Uterus (tissue), 4 donors: ENCODE data around the gene MSN. TPM values are rescaled to one million over a fixed set of nuclear protein-coding genes. Genes with fewer than 3 reads are reported as not detected.

Source experiments
- DNase-seq, 2 donors: peaks; one replicate each; pipeline ENCODE4 v3.0.0-alpha.2; 2019 to 2020
- H3K27ac ChIP-seq, 2 donors: fragments of 200-600 bp; sonication (generic); 1 replicate in 1 of 2; 2 replicates in 1 of 2; pipeline ENCODE4 v1.5.1; 2016 to 2018
- H3K27me3 ChIP-seq, 2 donors: fragments of 200-600 bp; sonication (generic); one replicate each; pipeline ENCODE4 v1.5.1; 2018 to 2019; ENCODE audit warnings: control low read depth in 1 of 2
- H3K36me3 ChIP-seq, 2 donors: fragments of 200-600 bp; sonication (generic); one replicate each; pipeline ENCODE4 v1.5.1; 2019; ENCODE audit warnings: control low read depth in 1 of 2
- H3K4me1 ChIP-seq, 2 donors: fragments of 200-600 bp; sonication (generic); one replicate each; pipeline ENCODE4 v1.5.1; 2018 to 2019; ENCODE audit warnings: control low read depth in 1 of 2
- H3K4me3 ChIP-seq, 2 donors: fragments of 200-600 bp; sonication (generic); 1 replicate in 1 of 2; 2 replicates in 1 of 2; pipeline ENCODE4 v1.5.1; 2018 to 2019; ENCODE audit warnings: mild to moderate bottlenecking in 1 of 2
- H3K9me3 ChIP-seq, 2 donors: fragments of 200-600 bp; sonication (generic); one replicate each; pipeline ENCODE4 v1.5.1; 2019; ENCODE audit warnings: control low read depth in 1 of 2
- CTCF ChIP-seq, 4 experiments: fragments of 200-600 bp in 2 of 4; fragments of 450-650 bp in 2 of 4; sonication (generic) in 2 of 4; IDR thresholded peaks; one replicate each; pipeline ENCODE4 v1.5.1; 2016 to 2019; ENCODE audit warnings: antibody characterized with exemption in 4 of 4, mild to moderate bottlenecking in 2 of 4, moderate library complexity in 1 of 4
- POLR2A ChIP-seq, 2 donors: fragments of 450-650 bp; IDR thresholded peaks; one replicate each; pipeline ENCODE4 v1.6.1; 2016; ENCODE audit warnings: antibody characterized with exemption in 2 of 2, mild to moderate bottlenecking in 1 of 2, moderate library complexity in 1 of 2
- intact Hi-C: fragments of 100-400 bp; cut with DNase I; formaldehyde crosslinking; loops from one replicate; pipeline ENCODE4 v1.15.1; 2023; ENCODE audit warnings: low total_unique reads
- total RNA-seq, 4 donors: library from RNA; depleted of rRNA in 3 of 4; stranded (reverse); fragments of >200 nt in 3 of 4; gene quantifications; one replicate each; pipeline versions ENCODE4 v1.1.0 to v1.2.4, GENCODE V29; 2014 to 2023
- donor health status: DM: yes; HTN: yes; CAD: no.

The MSN gene
- total RNA-seq, 4 donors from 2014 or later, result 106 to 285 (median 137) TPM

- no peak overlapping the region for H3K4me3 ChIP-seq
- peaks cover 0 to 3% of the 10 kb centered on the region in 2 donors for H3K4me1 ChIP-seq
- H3K9me3 ChIP-seq, result no peaks in the 10 kb centered on the region
- H3K27me3 ChIP-seq, result no peaks in the 10 kb centered on the region
- TF ChIP-seq POLR2A (IDR thresholded peaks at IDR 0.05), result no peak
- no peak for TF ChIP-seq CTCF (IDR thresholded peaks at IDR 0.05)
- H3K36me3 ChIP-seq, result no peaks in the 10 kb centered on the region
- H3K27ac ChIP-seq, result no peak overlapping the region
- DNase-seq, result no peak
- intact Hi-C loops, result no loop called here
These were observed 17.7 kb downstream of the MSN start for GRCh38 chrX:65685112-65685511.

GRCh38 chrX:65686236-65686635, 18.8 kb downstream of the MSN start:
- H3K36me3 ChIP-seq, result no peaks in the 10 kb centered on the region
- H3K9me3 ChIP-seq, result no peaks in the 10 kb centered on the region
- H3K4me3 ChIP-seq, result no peak overlapping the region
- no peak for DNase-seq
- peaks cover 0 to 3% of the 10 kb centered on the region in 2 donors for H3K4me1 ChIP-seq
- peak overlapping the region in 1 of 2 donors; percentile 32 for H3K27ac ChIP-seq
- no peak for TF ChIP-seq POLR2A (IDR thresholded peaks at IDR 0.05)
- no peak for TF ChIP-seq CTCF (IDR thresholded peaks at IDR 0.05)
- intact Hi-C loops, result no loop called here
- H3K27me3 ChIP-seq, result no peaks in the 10 kb centered on the region

- H3K36me3 ChIP-seq, result no peaks in the 10 kb centered on the region
- intact Hi-C loops, result no loop called here
- TF ChIP-seq CTCF (IDR thresholded peaks at IDR 0.05) (no peak), POLR2A (IDR thresholded peaks at IDR 0.05) (no peak)
- no peak overlapping the region for H3K4me3 ChIP-seq
- no peaks in the 10 kb centered on the region for H3K27me3 ChIP-seq
- DNase-seq, result no peak
- H3K27ac ChIP-seq, result peak overlapping the region in 1 of 2 donors; percentile 32
- H3K4me1 ChIP-seq, result peaks cover 0 to 3% of the 10 kb centered on the region in 2 donors
- H3K9me3 ChIP-seq, result no peaks in the 10 kb centered on the region
These were observed 19.9 kb downstream of the MSN start for GRCh38 chrX:65687367-65687766.

GRCh38 chrX:65688403-65688871, 21.0 kb downstream of the MSN start:
- no peak for DNase-seq
- no peak overlapping the region for H3K4me3 ChIP-seq
- intact Hi-C loops, result no loop called here
- no peaks in the 10 kb centered on the region for H3K27me3 ChIP-seq
- TF ChIP-seq CTCF (IDR thresholded peaks at IDR 0.05), result no peak
- TF ChIP-seq POLR2A (IDR thresholded peaks at IDR 0.05), result no peak
- H3K36me3 ChIP-seq, result no peaks in the 10 kb centered on the region
- H3K4me1 ChIP-seq, result peaks cover 0 to 3% of the 10 kb centered on the region in 2 donors
- H3K27ac ChIP-seq, result no peak overlapping the region
- H3K9me3 ChIP-seq, result no peaks in the 10 kb centered on the region

- Histone ChIP-seq H3K4me1 (peaks cover 0 to 3% of the 10 kb centered on the region in 2 donors), H3K9me3 (no peaks in the 10 kb centered on the region), H3K36me3 (no peaks in the 10 kb centered on the region), H3K4me3 (no peak overlapping the region), H3K27ac (peak overlapping the region in 1 of 2 donors; percentile 31), H3K27me3 (no peaks in the 10 kb centered on the region)
- TF ChIP-seq POLR2A (IDR thresholded peaks at IDR 0.05) (no peak), CTCF (IDR thresholded peaks at IDR 0.05) (no peak)
- intact Hi-C loops, result no loop called here
- DNase-seq, result no peak
These were observed 21.9 kb downstream of the MSN start for GRCh38 chrX:65689377-65689776.
